Measurements from ENCODE around the gene KCNMA1.

KCNMA1 gene

GRCh38 chr10:77400033-77400432 is 237.6 kb downstream of the KCNMA1 start:
- no peak for TF ChIP-seq CTCF (IDR thresholded peaks at IDR 0.05; ENCODE audit: low read depth, low read length)
- no peak overlapping the region for H3K4me3 ChIP-seq (ENCODE audit: low read depth, low read length)

DNA sequence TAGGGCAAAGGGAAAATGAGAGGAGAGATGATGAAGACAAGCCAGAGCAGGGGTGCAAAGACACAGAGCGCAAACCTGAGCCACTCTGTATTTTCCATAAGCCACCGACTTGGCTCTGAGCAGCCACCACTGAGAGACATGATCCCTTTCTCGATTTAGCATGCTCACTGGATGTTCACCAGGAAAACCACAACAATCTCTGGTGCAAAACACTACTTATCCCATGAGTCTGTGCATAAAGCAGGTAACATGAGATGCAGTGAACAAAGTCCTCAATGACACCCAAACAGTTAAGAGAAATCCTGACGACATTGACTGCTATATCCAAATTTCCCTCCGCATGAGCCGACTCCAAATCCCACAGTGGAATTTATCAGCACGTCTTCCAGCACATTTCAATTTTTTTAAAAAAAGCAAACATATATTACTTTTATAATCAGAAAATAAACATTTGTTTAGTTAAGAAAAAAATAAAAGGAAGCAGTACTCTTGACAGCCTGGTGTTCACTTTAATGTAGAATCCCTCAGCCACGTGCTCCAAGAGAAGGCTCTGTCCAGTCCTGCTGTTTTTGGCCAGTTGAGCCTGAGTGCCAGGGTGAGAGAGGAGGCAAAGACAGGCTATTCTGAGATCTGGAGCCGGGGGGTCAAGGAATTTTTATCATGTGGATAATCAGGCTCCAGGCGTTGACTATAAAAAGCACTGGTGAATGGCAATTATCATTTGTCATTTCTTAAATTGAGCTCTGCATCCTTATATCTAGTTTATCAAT is 238.4 kb downstream of the KCNMA1 start:
- no peak for TF ChIP-seq CTCF (IDR thresholded peaks at IDR 0.05; ENCODE audit: low read depth, low read length)
- H3K4me3 ChIP-seq (ENCODE audit: low read depth, low read length): no peak overlapping the region

DNA sequence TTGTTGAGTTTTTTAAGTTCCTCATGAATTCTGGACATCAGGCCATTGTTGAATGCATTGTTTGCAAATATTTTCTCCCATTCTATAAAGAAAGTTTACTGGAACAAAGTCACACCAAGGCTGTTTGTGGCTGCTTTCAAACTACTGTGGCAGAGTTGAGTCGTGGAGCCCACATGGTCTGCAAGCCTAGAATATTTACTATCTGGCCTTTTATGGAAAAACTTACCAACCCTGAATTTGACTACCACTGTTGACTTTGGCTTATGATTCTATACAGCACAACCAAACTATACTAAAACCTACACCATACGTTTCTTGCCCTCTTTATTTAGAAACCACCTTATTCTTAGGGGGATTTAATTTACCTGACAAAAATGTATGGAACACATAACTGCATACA is 239.1 kb downstream of the KCNMA1 start:
- H3K4me3 ChIP-seq (ENCODE audit: low read depth, low read length): no peak overlapping the region
- TF ChIP-seq CTCF (IDR thresholded peaks at IDR 0.05; ENCODE audit: low read depth, low read length): no peak

GRCh38 chr10:77397103-77397502 is 240.5 kb downstream of the KCNMA1 start:
- TF ChIP-seq CTCF (IDR thresholded peaks at IDR 0.05; ENCODE audit: low read depth, low read length): no peak
- no peak overlapping the region for H3K4me3 ChIP-seq (ENCODE audit: low read depth, low read length)

DNA sequence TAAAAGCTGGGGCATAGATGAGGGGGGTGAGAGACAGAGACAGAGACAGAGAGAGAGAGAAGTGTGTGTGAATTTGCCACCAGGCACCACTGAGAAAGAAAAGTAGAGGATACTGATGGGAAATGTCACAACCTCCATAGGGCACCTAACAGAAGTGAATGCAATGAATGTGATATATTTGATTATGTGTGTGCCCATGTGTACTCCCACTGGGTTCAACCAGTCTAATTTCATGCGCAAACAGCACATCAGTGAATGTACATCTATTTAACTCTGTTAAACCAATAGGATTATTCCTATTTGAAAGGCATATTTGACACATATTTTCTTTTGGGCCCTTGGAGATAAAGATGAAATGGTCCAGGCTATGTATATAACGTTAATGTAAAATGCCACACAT is 241.3 kb downstream of the KCNMA1 start:
- TF ChIP-seq CTCF (IDR thresholded peaks at IDR 0.05; ENCODE audit: low read depth, low read length): no peak
- no peak overlapping the region for H3K4me3 ChIP-seq (ENCODE audit: low read depth, low read length)

GRCh38 chr10:77393821-77394501 is 243.6 kb downstream of the KCNMA1 start:
- H3K4me3 ChIP-seq (ENCODE audit: low read depth, low read length): no peak overlapping the region
- TF ChIP-seq CTCF (IDR thresholded peaks at IDR 0.05; ENCODE audit: low read depth, low read length): no peak

DNA sequence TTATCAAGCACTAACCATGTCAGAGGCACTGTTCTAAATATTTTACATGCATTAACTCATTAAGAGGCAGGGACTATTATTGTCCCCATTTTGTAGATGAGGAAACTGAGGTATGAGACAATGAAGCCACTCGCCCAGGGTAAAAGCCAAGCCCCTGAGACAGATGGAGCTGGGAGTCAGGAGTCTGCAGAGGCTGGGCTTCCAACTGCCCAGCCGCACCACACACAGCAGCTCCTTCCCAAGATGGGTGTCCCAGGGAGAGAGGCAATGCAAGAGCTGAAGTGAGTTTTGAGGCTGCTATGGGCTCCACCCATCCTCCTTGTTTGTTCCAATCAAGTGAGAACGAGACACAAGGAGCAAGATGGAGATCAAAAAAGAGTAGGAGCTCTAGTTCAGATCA is 244.2 kb downstream of the KCNMA1 start:
- H3K4me3 ChIP-seq (ENCODE audit: low read depth, low read length): no peak overlapping the region
- no peak for TF ChIP-seq CTCF (IDR thresholded peaks at IDR 0.05; ENCODE audit: low read depth, low read length)
